ENCODE results near the gene FCMR.

Gene FCMR

DNA sequence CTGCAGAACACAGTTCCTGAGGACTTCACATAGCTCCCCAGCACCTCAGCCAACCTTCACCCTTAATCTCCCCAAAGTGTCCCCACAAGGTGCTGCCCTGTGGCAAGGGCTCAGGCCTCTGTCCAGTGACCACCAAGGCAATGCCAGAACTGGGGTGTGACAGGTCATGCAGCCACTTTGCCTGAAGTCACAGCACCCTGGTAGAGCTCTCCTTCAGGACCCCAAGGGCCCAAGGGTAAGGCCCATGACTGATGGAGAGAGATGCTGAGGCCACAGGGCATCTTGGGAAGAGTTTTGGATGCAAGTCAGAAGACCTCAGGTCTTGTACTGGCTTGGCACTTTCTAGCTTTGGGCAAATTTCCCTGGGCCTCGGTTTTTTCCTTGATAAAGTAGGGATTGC lies 783 bp upstream of the FCMR start:
- Mint-ChIP-seq H3K4me3 (no peak overlapping the region), H3K9me3 (no peaks in the 10 kb centered on the region), H3K4me1 (peaks cover 19% of the 10 kb centered on the region), H3K27me3 (no peaks in the 10 kb centered on the region), H3K36me3 (peaks cover 31% of the 10 kb centered on the region), H3K27ac (no peak overlapping the region)
- ATAC-seq: no peak

DNA sequence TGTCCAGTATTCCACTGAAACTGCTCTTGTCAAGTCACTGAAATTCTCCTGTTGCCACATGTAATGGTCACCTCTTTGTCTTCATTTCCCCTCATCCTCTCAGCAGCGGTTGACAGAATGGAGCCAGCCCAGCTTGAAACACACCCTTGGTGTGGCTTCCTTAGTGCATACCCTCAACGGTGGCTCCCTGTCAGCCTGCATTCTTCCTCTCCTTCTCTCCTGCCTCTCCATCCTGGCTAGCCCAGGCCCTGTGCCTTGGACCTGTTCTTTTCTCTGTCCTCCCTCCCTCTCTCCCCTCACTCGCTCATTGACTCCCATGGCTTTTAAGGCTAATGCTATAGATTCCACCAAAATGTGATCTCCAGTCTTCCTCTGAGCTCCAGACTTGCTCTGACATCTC lies 3.7 kb downstream of the FCMR start:
- no peaks in the 10 kb centered on the region for H3K9me3 Mint-ChIP-seq
- peaks cover 62% of the 10 kb centered on the region for H3K4me1 Mint-ChIP-seq
- H3K27me3 Mint-ChIP-seq: no peaks in the 10 kb centered on the region
- peaks cover 70% of the 10 kb centered on the region for H3K36me3 Mint-ChIP-seq
- H3K27ac Mint-ChIP-seq: no peak overlapping the region
- no peak overlapping the region for H3K4me3 Mint-ChIP-seq
- ATAC-seq: no peak

DNA sequence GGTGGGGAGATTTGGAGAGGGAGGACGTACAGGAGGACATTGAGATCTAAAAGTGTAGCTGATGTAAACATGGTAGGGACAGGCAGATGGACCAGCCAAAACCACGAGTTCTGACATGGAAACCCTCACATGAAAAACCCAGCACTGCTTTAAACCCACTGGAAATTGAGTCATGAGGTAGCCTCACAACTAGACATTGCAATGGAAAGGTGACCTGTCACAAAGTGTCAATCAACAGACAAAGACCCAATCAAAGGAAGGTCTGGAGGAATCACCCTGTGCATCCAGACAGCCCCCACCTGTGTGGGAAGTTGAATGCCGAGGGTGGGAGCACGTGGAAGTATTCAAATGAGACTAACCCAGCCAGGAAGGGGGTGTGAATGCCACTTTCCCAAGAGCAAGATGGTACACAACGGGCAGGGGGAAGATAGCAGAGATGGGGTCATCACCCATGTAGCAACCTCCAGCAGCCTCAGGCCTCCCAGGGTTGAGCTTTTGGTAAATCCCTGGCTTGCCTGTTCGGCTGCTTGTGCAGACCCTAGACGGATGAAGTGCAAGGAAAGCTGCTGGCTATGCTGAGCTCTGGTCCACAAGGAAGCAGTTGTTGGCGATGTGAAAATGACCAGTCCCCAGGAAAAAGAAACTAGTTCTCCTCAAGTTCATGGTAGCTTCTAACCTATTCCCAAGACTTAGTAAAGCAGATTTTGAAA lies 5.6 kb downstream of the FCMR start:
- H3K36me3 Mint-ChIP-seq: peaks cover 88% of the 10 kb centered on the region
- no peak overlapping the region for H3K4me3 Mint-ChIP-seq
- H3K27me3 Mint-ChIP-seq: no peaks in the 10 kb centered on the region
- H3K27ac Mint-ChIP-seq: no peak overlapping the region
- no peaks in the 10 kb centered on the region for H3K9me3 Mint-ChIP-seq
- H3K4me1 Mint-ChIP-seq: peaks cover 81% of the 10 kb centered on the region
- ATAC-seq: no peak

DNA sequence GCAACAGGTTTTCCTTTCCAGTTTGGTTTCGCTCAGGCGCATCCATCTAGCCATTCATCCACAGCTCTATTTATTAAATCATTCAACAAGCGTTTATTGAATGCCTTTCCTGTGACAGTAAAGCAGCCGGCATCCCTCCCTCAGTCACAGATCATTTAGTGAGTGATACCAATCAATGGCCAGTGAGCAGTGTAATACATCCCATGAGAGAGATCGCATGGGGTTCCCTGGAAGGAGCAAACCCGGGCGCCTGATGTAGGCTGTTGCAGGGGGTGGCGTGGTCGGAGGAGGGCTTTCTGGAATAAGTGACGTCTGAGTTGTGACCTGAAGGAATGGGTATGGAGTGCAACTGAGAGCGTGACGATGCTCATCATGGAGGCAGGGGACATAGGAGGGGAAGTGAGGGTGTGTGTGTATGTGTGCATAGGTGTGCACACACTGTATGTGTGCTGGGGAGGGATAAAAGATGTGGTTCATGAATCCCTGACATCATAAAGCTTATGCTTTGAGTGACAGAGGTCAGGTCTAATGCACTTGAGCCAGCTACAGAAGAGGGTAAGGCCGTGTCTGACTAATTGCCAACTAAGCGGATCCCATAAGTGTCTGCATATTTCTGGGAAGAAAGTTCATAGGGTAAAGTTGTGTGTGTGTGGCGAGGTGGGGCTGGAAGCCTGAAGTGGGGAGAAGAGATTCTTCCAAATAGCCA lies 6.6 kb downstream of the FCMR start:
- Mint-ChIP-seq H3K4me3 (no peak overlapping the region), H3K36me3 (peaks cover 87% of the 10 kb centered on the region), H3K27ac (no peak overlapping the region), H3K9me3 (no peaks in the 10 kb centered on the region), H3K27me3 (no peaks in the 10 kb centered on the region), H3K4me1 (peaks cover 84% of the 10 kb centered on the region)
- no peak for ATAC-seq

DNA sequence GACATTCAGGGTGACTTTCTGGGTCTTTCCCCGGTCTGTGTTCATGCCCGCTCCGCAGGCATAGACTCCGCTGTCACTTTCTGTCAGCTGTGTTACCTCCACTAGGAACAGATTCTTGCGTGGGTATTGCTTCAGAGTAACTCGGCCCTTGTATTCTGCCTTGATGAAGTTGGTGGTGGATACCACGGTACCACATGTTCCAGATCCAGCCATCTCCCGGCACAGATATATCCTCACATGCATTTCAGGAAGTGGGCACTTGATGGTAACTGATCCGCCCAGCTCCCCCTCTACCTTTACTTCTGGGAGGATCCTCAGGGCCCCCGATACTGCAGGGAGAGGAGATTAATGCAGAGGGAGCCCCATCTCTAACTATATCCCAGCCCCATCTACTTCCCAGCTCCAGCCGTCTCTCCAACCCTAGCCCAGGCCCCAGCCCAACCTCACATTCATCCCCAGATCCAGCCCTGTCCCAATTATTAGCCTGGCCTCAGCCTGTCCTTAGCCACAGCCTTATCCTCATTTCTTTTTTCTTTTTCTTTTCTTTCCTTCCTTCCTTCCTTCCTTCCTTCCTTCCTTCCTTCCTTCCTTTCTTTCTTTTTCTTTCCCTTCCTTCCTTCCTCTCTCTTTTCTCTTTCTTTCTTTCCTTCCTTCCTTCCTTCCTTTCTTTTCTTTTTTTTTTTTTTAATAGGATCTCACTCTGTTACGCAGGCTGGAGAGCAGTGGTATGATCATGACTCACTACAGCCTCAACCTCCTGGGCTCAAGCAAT lies 7.8 kb downstream of the FCMR start:
- no peaks in the 10 kb centered on the region for H3K27me3 Mint-ChIP-seq
- H3K36me3 Mint-ChIP-seq: peaks cover 78% of the 10 kb centered on the region
- ATAC-seq: no peak
- H3K27ac Mint-ChIP-seq: no peak overlapping the region
- H3K9me3 Mint-ChIP-seq: no peaks in the 10 kb centered on the region
- H3K4me1 Mint-ChIP-seq: peaks cover 90% of the 10 kb centered on the region
- H3K4me3 Mint-ChIP-seq: peak overlapping the region; percentile 26

DNA sequence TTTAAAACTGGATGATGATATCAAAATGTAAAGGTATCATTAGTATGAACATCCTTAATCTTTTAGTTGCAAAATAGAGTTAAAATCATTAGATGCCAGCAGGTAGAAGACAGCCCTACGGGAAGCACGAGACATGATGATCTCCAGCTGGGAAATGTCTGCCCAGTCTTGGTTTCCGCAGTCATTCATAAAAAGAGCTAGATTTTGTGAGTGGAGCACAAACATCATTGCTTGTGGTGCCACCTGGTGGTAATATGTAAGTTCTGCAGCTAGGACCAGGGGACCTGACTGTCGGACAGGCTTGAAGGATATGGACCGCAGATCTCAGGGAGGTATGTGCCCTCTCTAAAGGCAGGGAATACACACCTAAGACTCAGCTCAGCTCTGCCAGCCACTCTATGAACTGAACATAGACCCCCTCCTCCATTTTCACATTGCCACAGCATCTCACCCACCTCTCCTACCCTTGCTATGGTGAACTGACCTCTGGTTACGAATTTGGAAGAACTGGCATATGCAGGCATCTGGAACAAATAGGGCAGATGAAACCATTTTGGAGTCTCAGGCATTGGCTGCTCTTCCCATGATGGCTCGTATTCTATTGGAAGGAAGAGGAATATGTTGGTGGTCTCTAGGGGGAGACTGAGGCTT lies 9.2 kb downstream of the FCMR start:
- ATAC-seq: peak; percentile 69
- H3K27ac Mint-ChIP-seq: peak overlapping the region; percentile 26
- no peaks in the 10 kb centered on the region for H3K27me3 Mint-ChIP-seq
- H3K4me1 Mint-ChIP-seq: peaks cover 92% of the 10 kb centered on the region
- peak overlapping the region; percentile 33 for H3K4me3 Mint-ChIP-seq
- peaks cover 80% of the 10 kb centered on the region for H3K36me3 Mint-ChIP-seq
- no peaks in the 10 kb centered on the region for H3K9me3 Mint-ChIP-seq

DNA sequence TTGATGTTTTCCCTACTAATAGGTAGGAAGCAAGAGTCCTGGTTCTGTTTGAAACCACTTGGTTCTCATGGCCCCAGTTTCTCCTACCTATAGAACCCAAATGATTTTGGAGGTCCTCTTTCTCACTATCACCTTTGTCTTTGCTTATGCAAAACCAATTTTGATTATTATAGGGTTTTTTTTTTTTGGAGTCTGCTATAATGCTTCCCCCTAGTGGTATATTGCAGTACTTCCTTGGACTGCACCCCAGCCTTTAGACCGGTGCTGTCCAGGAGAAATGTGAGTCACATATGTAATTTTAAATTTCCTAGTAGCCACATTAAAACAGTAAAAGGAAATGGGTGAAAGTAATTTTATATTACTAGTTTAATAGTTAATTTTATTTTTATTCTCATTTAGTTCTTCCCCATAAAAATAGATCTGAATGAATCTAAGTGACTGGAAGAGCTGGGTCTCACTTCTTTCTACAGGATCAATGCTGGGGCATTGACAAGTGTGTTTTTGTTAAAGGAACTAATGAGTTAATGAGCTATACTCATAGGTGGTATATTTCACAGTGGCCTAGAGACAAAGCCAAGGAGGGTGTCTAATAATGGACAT lies 10.6 kb downstream of the FCMR start:
- Mint-ChIP-seq H3K4me3 (no peak overlapping the region), H3K27me3 (no peaks in the 10 kb centered on the region), H3K27ac (no peak overlapping the region), H3K4me1 (peaks cover 91% of the 10 kb centered on the region), H3K9me3 (no peaks in the 10 kb centered on the region), H3K36me3 (peaks cover 77% of the 10 kb centered on the region)
- peak; percentile 61 for ATAC-seq

DNA sequence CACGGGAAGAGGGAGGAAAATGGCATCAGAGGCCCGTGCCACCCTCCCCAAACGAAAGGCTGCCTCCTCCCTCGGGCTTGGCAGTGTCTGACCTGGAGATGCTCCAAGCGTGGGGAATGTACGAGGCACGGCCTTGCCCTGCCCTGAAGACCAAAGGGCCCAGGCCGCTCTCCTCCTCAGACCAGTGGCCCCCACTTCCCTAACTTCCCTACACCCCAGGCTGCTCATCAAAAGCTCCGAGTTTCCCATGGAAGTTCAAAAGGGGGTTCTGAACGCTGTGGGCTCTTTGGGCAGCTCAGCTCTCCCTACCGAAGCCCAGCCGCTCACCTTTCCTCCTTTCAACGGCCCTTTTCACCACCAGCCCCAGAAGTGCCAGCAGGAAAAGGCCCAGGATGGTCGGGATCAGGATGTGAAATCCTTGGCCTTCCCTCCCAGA lies 11.8 kb downstream of the FCMR start:
- peak overlapping the region; percentile 40 for H3K4me3 Mint-ChIP-seq
- H3K36me3 Mint-ChIP-seq: peaks cover 77% of the 10 kb centered on the region
- H3K9me3 Mint-ChIP-seq: no peaks in the 10 kb centered on the region
- no peaks in the 10 kb centered on the region for H3K27me3 Mint-ChIP-seq
- ATAC-seq: no peak
- H3K27ac Mint-ChIP-seq: peak overlapping the region; percentile 14
- peaks cover 91% of the 10 kb centered on the region for H3K4me1 Mint-ChIP-seq

DNA sequence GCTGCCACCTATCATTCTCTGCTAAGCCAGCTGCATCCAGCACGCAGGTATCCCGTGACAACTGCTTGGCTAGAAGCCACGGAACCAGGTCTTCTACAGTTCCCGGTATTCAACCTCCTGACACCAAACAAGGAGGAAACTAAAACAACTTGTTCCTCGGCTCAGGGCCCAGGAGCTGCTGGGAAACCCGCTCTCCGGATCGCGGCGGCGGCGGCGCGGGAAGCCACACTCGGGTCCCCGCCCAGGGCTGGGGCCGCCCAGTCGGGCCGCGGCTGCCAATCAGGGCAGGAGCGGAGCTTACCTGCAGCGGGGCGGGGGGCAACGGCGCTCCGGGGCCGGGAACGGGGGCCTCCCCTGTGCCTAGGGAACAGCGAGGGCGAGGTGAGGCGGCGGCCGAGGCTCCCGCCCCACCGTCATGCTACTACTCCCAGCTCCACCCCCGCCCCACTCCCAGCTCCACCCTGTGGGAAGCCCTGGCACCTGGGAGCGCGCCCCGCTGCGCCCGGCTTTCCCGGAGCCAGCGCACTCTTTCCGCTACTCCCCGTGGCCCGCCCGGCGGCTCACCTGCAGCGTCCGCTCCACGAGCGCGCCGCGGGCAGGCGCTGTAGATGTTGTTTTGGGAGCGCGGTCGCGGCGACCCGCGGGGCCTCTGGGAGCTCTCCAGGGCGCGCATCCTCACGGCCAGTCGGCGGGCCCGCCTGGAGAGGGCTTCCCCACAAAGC lies 12.4 kb downstream of the FCMR start:
- Mint-ChIP-seq H3K36me3 (peaks cover 77% of the 10 kb centered on the region), H3K4me1 (peaks cover 91% of the 10 kb centered on the region), H3K9me3 (no peaks in the 10 kb centered on the region), H3K27me3 (no peaks in the 10 kb centered on the region), H3K4me3 (peak overlapping the region; percentile 40), H3K27ac (peak overlapping the region; percentile 14)
- peak; percentile 16 for ATAC-seq

DNA sequence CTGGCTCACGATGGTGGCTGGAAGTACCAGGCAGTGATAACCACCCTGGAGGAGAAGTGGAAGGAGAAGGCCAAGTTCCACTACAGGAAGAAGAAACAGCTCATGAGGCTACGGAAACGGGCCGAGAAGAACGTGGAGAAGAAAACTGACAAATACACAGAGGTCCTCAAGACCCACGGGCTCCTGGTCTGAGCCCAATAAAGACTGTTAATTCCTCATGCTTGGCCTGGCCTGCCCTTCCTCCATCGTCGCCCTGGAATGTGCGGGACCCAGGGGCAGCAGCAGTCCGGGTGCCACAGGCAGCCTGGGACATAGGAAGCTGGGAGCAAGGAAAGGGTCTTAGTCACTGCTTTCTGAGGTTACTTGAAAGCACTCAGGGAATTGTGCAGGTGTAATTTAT lies 13.7 kb downstream of the FCMR start:
- peak overlapping the region; percentile 90 for H3K27ac Mint-ChIP-seq

DNA sequence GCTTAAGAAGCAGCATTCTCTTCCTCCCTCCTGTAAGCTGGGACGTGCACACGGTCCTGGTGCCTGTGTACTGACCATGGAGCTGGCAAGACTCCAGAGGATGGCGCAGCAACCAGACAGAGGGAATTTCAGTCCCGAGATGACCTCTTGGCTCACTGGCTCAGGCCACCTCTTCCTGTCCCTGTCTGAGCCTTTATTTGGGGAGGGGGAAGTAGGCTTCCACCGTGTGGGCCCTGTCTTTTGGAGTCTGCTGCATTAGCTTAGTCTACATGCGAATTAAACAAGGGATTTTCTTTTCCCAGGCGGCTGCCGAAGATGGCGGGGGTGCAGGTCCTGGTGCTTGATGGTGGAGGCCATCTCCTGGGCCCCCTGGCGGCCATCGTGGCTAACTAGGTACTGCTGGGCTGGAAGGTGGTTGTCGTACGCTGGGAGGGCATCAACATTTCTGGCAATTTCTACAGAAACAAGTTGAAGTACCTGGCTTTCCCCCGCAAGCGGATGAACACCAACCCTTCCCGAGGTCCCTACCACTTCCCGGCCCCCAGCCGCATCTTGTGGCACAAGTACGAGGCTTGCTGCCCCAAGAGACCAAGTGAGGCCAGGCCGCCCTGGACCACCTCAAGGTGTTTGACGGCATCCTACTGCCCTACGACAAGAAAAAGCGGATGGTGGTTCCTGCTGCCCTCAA lies 14.3 kb downstream of the FCMR start:
- H3K27ac Mint-ChIP-seq: peak overlapping the region; percentile 90
- no peak for ATAC-seq

More for the DNA sequence above, 13.7 kb downstream of the FCMR start:
- H3K27me3 Mint-ChIP-seq: no peaks in the 10 kb centered on the region
- peaks cover 88% of the 10 kb centered on the region for H3K4me1 Mint-ChIP-seq
- no peak for ATAC-seq
- no peak overlapping the region for H3K4me3 Mint-ChIP-seq
- peaks cover 83% of the 10 kb centered on the region for H3K36me3 Mint-ChIP-seq
- H3K9me3 Mint-ChIP-seq: no peaks in the 10 kb centered on the region

DNA sequence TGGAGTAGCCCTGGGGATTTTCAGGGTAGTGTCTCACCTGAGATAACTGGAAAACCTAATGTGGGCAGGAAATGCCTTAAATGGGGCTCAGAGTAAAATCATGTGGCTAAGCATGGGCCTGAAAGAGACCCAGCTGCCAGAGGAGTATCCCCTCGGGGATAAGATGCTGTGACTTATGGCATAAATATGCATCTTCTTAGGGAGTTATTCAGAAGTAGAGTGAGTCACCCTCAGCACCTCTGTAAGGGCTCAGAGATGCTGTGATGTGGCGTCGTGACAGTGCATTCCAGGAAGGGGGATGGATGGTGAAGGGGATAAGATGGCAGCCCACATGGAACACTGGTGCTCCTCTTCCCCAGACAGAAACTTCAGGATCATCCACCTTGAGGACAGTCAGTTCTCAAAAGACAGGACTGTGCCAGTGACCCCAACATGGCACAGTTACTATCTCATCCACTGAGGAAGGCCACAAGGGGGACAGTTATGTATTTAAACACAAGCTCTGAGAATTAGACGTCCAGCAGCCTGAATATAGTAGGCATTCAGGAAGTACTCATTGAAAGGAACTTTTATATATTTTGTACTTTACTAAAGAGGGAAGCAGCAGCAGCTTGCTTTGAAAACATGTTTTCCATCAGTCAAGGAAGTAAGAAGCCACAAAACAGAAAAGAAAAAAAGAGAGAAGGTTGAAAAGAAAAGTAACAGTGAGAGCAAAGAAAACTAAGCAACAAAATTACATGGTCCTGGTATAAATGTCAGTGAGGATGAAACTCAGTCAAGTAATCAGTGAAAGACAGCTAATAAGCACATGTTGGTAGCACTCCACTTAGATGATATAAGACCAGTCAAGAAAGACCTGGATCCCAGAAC lies 16.2 kb downstream of the FCMR start:
- peak; percentile 95 for ATAC-seq
- H3K27ac Mint-ChIP-seq: peak overlapping the region; percentile 90
- H3K36me3 Mint-ChIP-seq: peaks cover 65% of the 10 kb centered on the region

More for the DNA sequence above, 14.3 kb downstream of the FCMR start:
- Mint-ChIP-seq H3K9me3 (no peaks in the 10 kb centered on the region), H3K36me3 (peaks cover 83% of the 10 kb centered on the region), H3K4me3 (no peak overlapping the region), H3K4me1 (peaks cover 82% of the 10 kb centered on the region), H3K27me3 (no peaks in the 10 kb centered on the region)

More for the DNA sequence above, 16.2 kb downstream of the FCMR start:
- peak overlapping the region; percentile 48 for H3K4me3 Mint-ChIP-seq
- peaks cover 67% of the 10 kb centered on the region for H3K4me1 Mint-ChIP-seq
- H3K9me3 Mint-ChIP-seq: no peaks in the 10 kb centered on the region
- H3K27me3 Mint-ChIP-seq: no peaks in the 10 kb centered on the region
